SW480 (cell line): ENCODE results near the gene ZACN.
A peak's percentile ranks its signal among the peaks of the same experiment; 100 is the strongest.
"Not testable (repeated sequence)": the region's sequence is repeated elsewhere in the genome, so short reads cannot be mapped to it uniquely, and the experiment has no call there.

Experiments
- DNase-seq: peaks from one replicate; pipeline ENCODE4 v3.0.0-alpha.2; 2016; ENCODE audit warnings: low spot score

ZACN gene

DNA sequence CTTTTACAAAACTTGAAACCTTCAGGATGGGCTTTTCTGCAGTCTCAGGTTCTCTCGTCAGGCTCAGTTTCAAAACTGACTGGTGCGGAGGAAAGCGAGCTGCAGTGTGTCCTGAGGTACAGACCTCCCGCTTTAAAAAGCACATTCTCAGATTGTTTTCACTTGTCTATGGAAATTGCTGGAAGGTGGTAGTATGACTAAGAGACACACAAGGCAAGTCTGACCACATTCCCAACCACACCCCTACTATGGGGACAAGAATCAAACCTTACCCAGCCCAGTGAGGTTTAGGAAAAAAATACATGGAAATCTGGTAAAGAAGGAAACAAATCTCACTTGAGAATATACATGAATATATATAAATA lies 24.9 kb upstream of the ZACN start:
- DNase-seq, result peak; percentile 28

DNA sequence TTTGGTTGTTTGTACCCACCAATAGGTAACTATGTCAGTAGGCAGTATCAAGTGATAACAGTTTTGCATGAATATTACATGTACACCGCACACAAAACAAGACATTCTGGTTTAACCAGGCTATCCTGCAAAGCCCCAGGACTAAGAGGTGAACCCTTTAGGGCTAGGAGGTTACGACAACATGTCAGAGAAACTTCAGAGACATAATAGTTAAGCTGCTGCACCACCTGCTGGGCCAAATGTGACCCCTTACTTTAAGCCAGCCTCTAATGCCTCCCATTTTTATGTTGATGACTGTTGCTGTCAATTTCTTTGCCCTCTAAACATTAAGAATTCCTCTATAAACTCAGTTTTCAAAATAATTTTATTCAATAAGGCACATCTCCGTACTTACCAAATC lies 22.1 kb upstream of the ZACN start:
- DNase-seq, result no peak

DNA sequence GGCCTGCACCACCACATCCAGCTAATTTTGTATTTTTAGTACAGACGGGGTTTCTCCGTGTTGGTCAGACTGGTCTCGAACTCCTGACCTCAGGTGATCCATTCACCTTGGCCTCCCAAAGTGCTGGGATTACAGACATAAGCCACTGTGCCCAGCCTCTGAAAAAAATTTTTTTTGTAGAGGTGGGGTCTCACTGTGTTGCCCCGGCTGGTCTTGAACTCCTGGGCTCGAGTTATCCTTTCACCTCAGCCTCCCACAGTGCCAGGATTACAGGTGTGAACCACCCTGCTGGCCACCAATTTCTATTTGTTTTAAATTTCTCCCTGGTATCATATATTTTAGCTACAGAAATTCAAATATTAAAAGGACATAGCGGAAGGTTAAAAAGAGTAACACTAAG lies 20.7 kb upstream of the ZACN start:
- DNase-seq, result not testable (repeated sequence)

- no peak for DNase-seq
Observed at GRCh38 chr17:76063875-76064546, 15.0 kb upstream of the ZACN start.

DNA sequence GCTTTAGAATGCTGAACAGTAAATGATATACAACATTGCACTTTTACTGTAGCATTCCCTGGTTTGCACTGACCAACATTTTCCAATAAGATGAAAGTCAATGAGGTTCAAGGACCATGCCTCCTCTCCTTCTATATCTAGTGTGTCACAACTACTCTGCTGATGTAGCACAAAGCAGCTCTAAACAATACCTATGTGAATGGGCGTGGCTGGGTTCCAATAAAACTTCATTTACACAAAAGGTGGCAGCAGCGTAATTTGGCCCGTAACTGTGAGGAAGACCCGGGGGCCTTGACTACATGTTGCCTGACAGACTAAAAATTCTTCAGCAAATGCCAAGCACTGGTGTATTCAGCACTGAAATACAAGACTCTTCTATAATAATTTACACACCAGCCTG lies 13.2 kb upstream of the ZACN start:
- DNase-seq, result no peak

- DNase-seq, result no peak
Observed at GRCh38 chr17:76071531-76072147, 7.3 kb upstream of the ZACN start.

DNA sequence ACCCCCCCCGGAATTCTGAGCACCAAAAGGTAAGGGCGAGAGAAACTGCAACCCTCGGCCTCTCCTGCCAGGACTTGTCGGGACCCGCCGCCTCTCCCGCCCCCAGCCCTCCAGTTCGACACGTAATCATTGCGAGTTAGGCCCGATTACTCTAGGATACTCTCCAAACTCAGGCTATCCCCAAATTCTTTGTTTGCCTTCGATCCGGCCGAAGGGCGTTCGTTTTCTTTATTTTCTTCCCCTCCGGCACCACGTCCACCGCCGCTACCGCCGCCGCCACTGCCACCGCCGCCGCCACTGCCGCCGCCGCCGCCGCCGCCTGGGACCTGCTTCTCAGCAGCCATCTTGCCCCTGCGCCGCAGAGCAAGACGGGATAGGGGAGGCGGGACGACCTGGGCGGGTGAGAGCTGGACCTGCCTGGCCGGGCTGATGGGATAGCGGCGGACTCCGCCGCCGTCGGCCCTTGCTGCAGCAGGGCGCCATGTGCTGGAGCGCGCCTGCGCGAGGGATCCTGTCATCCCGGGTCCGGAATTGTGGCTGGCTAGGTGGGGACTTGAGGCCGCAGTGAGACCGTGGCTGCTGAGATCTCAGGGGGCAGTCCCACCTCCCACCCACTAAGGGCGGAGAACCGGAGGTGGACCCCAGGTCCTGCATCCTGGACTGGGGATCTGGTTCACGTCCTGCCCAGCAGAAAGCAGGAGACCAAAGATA lies 6.7 kb upstream of the ZACN start, which contains the start of gene SRP68:
SRP68 (minus strand) TSS at position 370 of the 711 bp plus-strand sequence; CDS start at position 344, 26 bp downstream.
- peak; percentile 93 for DNase-seq

DNA sequence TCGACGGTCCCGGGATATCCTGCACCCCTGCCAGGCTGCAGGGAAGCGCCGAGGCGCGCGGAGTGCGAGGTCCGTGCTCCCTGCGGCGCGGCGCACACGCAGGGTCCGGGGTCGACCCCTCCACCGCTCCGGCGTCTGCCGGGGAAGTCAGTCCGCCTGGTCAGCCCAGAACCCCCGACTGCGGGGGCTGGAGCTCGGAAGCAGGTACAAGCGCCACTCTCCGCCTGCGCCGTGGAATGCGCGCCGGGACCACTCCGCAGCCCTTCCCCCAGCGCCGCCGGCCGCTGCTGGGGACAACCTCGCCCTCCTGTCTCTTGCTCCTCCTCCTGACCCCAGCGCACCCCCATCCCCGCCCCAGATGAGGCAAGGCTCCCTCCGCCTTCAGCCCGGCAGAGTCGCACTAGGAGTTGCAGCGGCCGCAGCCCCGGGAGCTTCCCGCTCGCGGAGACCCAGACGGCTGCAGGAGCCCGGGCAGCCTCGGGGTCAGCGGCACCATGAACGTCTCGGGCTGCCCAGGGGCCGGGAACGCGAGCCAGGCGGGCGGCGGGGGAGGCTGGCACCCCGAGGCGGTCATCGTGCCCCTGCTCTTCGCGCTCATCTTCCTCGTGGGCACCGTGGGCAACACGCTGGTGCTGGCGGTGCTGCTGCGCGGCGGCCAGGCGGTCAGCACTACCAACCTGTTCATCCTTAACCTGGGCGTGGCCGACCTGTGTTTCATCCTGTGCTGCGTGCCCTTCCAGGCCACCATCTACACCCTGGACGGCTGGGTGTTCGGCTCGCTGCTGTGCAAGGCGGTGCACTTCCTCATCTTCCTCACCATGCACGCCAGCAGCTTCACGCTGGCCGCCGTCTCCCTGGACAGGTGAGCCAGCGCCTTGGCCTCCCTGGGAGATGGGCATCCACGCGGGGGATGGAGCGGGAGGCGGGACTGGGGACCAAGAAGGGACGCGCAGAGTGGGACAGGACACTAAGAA lies 4.3 kb upstream of the ZACN start, which contains the start of gene GALR2:
GALR2 (plus strand) TSS at position 392 of the 974 bp plus-strand sequence; CDS start at position 495, 103 bp downstream.
- no peak for DNase-seq

GRCh38 chr17:76075364-76076145 lies 3.4 kb upstream of the ZACN start:
- no peak for DNase-seq

DNA sequence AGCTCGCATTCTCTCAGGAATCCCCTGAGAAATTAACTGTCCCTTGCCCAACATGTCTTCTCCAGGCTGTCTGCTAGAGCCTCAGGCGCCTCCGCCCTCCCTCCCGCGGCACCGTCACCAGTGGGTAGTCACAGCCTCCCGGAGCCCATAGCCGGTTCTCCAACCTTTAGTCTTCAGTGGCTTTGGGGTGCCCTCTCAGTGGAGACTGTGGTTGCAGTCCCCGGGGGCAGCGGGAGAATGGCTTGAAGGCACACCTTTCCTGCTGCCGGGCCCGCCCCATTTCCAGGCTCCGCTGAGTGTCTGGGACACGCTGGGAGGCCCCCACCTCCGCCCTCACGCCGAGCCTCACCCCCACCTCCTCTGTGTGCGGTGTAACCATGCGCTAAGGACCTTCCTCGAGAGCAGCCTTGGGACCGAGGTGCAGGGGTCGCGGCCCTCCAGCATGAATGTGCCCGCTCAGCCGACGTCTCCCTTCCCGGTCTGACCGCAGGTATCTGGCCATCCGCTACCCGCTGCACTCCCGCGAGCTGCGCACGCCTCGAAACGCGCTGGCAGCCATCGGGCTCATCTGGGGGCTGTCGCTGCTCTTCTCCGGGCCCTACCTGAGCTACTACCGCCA lies 2.7 kb upstream of the ZACN start:
- no peak for DNase-seq

DNA sequence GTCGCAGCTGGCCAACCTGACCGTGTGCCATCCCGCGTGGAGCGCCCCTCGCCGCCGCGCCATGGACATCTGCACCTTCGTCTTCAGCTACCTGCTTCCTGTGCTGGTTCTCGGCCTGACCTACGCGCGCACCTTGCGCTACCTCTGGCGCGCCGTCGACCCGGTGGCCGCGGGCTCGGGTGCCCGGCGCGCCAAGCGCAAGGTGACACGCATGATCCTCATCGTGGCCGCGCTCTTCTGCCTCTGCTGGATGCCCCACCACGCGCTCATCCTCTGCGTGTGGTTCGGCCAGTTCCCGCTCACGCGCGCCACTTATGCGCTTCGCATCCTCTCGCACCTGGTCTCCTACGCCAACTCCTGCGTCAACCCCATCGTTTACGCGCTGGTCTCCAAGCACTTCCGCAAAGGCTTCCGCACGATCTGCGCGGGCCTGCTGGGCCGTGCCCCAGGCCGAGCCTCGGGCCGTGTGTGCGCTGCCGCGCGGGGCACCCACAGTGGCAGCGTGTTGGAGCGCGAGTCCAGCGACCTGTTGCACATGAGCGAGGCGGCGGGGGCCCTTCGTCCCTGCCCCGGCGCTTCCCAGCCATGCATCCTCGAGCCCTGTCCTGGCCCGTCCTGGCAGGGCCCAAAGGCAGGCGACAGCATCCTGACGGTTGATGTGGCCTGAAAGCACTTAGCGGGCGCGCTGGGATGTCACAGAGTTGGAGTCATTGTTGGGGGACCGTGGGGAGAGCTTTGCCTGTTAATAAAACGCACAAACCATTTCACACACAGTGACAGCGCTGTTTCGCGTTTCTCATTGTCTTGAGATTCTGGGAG lies 2.0 kb upstream of the ZACN start:
- no peak for DNase-seq

DNA sequence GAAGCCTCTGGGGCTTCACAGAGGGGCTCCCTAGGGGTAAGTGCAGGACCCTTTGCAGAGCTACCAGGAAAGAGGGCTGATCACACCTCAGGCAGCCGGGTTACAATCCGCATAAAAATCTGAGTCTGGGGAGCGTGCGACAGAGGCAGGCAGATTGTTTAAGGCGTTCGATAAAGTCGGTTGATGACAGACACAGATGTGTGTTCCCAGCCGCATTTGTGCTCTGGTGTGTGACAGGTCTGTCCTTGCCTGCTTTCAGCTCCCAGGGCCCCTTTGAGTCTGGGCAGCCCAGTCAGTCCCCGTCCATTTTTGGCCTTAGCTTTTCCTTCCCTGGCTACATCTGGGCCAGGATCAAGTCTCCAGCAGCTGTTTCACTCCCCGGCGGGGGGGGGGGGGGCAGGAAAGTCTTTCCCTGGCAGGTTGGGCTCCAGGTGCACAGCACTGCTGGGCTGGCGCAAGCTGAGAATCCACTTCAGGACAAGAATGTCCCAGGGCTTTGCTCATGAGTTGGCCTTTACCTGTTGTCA lies 1.3 kb upstream of the ZACN start:
- DNase-seq, result no peak

DNA sequence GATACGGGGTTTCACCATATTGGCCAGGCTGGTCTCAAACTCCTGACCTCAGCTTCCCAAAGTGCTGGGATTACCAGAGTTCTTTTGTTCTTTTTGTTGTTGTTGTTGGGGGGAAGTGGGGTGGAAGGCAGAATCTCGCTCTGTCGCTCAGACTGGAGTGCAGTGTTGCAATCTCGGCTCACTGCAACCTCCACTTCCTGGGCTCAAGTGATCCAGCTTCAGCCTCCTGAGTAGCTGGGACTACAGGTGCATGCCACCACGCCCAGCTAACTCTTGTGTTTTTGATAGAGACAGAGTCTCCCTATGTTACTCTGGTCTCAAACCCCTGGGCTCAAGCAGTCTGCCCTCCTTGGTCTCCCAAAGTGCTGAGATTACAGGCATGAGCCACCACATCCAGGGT lies 612 bp upstream of the ZACN start:
- not testable (repeated sequence) for DNase-seq

DNA sequence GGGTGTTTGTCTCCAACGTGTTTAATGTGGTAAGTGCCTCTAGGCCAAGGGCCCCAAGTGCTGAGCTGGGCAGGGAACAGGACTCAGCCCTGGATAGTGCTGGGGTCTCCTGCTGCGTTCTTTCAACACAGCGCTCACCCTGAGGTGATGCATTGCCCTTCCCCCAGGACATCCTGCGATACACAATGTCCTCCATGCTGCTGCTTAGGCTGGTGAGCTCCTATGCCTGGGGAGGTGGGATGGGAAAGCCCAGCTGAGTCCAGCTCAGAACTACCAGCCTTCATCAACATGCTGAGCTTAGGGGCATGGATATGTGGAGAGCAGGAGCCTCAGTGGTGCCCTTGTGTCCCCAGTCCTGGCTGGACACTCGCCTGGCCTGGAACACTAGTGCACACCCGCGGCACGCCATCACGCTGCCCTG lies 563 bp downstream of the ZACN start:
- DNase-seq, result no peak

DNA sequence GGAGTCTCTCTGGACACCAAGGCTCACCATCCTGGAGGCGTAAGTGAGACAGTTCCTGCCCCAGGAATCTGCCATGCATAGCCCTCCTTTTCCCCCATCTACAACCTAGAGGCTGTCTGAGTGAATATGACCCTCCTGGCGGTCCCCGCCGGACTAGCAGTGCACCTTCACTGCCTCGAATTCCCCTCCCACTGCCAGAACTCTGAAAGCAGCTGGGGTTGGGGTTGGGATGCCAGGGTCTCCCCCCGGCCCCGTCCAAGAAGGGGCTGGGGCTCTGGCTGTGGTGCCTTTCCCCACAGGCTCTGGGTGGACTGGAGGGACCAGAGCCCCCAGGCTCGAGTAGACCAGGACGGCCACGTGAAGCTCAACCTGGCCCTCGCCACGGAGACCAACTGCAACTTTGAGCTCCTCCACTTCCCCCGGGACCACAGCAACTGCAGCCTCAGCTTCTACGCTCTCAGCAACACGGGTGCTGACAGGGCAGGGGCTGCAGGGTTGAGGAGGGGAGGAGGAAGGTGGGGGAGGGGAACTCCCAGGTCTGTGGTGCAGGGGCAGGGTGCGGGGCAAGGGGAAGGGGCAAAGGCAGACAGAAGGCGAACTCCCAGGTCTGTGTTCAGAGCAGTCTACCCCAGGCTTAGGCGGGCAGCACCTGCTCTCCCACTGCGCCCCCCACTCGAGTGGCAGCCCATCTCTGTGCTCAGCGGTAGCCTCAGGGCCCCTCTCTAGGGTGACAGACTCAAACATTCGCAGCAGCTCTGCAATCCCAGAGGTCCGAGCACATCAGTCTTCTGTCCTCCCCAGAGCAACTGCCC lies 1.2 kb downstream of the ZACN start:
- peak; percentile 33 for DNase-seq

GRCh38 chr17:76080768-76081287 lies 1.8 kb downstream of the ZACN start:
- no peak for DNase-seq

DNA sequence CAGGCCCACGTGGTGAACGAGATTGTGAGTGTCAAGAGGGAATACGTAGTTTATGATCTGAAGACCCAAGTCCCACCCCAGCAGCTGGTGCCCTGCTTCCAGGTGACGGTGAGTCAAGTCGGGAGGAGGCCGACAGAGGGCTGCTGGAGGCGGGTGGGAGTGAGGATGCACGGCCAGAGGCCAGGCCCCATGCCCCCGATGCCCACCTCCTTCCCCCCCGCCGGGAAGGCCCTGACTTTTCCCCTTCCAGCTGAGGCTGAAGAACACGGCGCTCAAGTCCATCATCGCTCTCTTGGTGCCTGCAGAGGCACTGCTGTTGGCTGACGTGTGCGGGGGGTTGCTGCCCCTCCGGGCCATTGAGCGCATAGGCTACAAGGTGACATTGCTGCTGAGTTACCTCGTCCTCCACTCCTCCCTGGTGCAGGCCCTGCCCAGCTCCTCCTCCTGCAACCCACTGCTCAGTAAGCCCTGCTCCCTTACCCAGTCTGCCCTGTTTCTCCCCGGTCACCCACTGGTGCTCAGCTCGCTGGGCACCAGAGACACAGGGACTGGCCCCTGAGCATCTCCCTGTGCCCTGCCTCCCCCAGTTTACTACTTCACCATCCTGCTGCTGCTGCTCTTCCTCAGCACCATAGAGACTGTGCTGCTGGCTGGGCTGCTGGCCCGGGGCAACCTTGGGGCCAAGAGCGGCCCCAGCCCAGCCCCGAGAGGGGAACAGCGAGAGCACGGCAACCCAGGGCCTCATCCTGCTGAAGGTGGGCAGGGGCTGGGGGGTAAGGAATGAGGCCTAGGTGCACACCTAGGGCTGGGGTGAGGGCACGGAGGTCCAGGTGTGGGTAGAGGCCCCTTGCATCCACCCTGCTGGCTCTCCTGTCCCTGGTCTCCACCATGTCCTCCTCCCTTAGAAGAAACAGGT lies 2.6 kb downstream of the ZACN start:
- no peak for DNase-seq
